HG03565 (cell line): ENCODE measurements around the gene DPYSL4.

ENCODE experiments used
- ATAC-seq: cut with Tn5 transposase; IDR thresholded peaks from one replicate; pipeline ENCODE4 v1.9.1; 2021; ENCODE audit warnings: mild to moderate bottlenecking, moderate library complexity; ENCODE audit not compliant: unreplicated experiment

The DPYSL4 gene

DNA sequence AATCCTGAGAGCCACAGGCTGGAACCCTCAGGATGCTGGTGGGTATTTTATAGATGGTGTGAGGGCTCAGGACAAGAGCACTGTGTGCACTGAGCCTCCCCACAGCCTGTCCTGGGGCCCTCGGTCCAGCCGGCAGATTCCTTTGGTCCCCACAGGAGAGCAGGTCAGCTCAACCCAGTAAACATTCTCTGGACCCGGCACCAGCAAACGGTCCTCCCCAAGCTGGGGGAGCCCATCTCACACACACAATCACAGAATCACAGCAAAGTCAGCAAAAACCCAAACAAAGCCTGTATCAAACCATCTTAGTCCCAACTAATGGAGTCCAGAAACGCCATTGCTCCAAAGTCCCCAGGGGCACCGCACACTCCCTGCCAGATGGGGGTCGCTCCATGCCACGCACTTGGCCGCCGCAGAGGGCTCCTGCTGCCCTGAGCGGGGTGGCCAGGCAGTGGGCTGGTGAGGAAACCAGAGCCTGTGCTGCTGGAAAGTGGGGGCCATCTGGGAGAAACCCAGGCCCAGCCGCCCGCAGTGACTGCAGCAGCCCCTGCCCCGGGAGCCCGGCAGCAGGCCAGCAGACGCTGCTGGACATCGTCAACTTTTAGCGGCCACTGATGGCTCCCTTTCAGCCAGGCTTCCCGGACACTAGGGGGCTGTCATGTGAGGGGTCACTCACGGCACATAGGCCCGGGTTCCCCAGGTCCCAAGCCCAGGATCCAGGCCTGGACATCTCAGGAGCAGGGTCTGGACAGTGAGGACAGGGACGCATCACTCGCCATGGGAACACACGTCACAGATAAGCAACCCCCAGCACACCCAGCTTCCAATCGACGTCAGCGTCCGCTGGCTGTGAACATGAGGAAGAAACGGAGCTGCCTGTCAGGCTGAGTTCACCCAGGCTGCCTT, 52.6 kb downstream of the DPYSL4 start:
- ATAC-seq: no peak

DNA sequence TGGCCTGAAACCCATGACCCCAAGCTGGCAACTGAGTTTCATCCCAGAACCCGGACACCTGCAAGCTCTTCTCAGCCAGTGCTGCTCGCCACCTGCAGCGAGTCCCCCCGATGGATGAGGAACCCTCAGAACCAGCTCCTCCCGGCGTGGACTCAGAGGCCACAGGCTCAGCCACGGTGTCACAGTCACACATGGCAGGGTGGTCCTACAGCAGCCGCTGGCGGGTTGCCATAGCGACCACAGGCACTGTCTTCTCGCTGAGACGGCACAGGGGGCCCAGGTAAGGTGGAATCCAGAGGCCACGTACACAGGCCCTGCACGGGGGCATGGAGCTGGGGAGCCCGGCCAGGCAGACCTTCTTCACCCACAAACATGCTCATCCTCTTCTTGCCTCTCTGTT, 53.4 kb downstream of the DPYSL4 start:
- no peak for ATAC-seq

DNA sequence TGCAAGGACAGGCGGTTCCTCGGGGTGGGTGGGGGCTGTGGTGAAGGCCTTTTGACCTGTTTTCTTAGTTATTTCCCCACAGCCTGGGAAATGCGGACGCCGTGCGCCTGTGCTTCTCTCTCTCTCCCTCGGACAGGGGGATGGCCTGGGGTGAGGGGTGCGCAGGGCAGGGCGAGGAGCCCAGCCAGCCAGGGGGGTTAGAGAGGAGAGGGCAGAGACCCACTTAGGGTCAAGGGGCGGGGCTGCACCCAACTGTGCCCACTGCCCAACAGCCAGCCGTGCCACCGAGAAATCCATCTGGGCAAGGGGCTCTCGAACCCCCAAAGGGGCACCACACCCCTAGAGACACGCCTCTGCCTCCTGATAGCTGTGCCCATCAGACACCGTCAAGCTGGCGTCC, 53.8 kb downstream of the DPYSL4 start:
- no peak for ATAC-seq

DNA sequence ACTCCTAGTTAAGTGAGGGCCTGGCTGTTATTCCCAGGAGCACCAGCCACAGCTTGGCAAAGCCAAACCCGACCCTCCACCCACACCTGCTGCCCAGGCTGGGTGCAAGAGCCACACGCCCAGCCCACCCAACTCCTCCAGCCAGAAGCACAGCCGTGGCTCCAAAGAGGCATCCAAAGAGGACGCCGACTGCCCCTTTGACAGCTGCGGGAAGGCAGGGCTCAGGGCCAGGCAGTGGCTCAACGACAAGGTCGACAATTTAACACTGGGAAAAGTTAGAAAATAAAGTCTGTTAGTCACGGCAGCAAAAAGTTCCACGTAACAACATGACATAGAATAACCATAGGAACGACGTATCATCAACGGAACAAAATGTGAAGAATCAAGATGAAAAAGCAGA, 54.3 kb downstream of the DPYSL4 start:
- no peak for ATAC-seq

DNA sequence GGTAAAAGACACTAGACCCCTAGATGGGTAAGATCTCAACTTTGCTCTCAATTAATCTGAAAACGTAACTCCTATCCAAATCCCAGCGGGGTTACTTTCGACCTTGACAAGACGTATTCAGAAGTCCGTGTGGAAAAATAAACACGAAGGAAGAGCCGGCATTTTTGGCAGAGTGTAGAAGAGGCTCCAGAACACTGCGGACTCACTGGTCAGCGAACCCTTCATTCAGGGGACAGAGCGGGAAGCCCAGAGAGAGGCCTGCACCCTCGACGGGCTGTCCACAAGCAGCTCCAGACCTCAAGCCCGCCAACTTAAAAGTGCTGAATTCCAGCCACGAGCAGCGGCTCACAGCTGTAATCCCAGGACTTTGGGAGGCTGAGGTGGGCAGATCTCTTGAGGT, 54.7 kb downstream of the DPYSL4 start:
- ATAC-seq: no peak

DNA sequence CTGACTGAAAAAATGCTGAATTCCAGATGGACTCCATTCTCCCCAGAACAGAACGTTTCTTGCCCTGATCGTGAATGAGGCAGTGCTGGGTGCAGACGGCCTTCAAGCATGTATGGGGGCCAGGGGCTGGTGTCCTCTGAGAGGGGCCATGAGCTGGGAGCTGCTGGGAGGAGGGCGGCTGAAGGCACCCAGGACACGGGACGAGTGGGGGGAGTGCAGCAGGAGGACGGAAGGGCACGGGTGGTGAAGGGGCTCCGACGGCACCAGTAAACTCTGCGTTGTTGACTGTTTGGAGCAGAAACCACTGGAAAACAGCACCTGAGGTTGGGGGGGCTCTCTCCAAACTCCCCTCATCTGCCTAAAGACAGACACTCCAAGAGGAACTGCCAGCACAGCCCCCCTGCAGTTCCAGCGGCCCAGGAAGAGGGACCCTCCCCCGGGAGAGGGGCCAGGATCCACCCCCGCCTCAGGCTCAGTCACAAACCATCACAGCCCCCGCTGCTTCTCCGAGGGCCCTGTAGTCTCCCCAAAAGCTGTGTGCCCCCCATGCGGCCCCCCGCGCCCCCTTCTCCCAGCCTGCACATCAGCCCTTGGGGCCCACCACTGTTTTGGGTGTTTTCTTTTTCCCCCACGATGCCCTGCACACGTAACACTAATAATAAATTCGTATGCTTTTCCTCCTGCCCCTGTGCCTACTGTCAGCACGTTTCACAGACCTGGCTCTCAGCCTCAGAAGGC, 55.5 kb downstream of the DPYSL4 start:
- no peak for ATAC-seq

DNA sequence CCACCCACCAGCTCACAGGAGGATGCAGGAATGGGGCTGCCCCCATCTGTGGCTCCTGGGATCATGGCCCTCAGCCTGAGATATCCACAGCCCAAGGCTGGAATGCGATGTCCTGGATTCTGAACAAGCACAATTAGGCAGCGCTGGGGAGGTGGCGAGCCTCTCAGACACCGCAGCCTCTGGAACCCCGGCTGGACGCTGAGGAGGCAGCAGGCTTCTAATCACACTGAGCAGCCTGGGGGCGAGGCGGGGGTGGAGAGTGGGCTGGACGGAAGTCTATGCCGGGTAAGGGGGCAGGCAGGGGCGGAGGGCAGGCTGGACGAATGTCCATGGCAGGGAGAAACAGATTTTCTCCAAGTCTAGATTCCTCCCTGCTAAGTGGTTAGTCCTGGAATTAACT, 56.4 kb downstream of the DPYSL4 start:
- ATAC-seq: no peak

DNA sequence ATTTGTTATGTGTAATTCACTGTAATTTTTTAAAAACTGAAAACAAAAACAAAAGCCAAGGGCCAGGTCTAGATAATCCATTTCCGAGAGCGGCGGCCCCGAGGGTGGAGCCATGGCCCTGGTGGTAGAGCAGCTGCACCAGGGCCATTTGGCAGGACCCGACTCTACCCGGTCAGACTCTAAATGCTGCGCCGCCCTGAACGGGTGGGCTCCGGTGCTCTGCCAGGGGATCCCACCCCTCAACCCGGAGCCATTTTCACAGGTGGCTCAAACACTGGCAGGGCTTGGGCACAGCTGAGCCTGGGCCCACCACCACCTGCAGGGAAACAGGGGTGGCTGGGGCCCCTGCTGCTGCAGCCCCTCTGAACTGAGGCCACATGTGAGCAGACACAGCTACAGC, 56.9 kb downstream of the DPYSL4 start:
- ATAC-seq: no peak

DNA sequence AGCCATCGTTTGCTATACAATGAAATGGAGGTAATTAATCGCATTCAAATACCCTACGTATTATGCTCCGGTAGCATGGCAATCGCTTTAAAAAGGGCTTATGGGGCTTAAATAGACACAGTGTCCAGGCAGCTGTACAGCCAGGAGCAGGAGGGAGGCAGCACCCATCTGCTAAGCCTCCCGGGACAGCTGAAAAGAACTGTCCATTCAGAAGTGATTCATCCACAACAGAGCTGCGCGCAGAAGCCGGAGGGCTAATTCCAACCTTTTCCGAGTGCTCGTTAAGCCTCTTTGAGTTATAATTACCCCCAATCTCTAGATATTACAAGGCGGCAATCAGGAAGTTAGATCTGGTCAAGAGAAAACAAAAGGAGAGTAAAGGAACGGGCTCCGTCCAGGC, 58.3 kb downstream of the DPYSL4 start:
- ATAC-seq: no peak

DNA sequence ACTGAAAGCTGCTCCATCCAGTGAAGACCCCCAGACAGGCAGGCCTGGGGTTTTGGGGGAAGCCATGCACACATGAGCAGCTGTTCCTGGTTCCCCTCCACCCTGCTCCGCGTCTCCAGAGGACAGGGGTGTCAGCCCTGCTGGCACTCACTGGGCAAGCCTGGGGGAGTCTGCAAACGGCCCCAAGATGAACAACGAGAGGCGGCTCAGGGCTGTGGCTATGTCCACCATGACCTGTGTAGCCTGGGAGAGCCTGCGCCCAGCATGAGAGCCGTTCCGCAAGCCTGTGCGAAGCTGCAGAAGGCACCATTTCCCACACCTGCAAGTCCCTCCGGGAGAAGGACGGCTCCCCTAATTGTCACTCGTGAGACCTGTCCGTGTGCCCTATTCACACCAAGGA, 59.5 kb downstream of the DPYSL4 start:
- no peak for ATAC-seq

DNA sequence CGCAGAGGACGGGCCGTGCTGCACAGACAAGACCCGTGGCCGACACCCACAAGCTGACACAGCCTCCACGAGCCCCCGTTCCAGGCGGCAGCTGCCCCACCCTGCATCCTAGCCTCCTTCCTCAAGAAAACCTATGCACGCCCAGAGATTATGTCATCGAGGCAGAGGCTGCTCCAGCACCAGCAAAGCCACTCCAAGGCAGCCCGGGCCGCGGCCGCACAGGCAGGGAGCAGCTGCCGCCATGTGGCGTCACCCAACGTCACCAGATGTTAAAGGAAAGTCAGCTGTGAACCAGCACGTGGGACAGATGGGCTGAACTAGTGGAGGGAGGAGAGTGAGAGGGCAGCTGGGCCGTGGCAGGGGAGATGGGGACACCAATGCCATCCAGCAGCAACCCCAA, 61.2 kb downstream of the DPYSL4 start:
- ATAC-seq: no peak

DNA sequence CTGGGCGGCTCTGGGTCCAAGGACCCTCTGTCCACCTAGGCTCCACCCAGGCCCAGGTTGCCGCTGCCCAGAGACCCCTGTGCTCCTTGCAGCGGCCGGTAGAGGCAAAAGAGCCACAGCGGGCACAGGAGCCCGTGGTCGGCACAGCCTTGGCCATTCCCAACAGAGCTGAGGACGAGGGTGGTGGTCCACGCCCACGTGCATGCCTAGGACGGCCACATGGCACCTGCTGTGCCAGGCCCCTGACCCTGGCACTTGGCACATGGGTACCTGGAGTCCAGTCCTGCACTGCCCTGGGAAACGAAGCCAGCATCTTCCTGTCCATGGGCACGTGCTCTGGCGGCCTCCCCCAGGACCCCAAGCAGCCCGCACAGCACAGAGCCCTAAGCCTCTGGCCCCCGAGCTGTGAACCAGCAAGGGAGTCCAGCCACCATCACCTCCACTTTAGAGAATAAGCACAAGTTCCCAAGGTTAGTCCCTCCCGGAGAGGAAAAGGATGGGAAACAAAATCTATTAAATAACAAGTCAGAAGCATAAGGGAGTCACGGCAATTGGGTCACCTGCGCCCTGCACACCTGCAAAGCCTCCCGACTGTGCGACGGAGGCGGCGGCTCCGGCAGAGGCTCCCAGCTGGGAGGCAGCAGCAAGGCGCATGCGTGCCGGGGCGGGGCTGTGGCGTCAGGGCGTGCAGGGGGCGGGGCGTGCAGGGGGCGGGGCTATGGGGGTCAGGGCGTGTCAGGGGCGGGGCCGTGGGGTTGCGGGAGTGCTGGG, 61.9 kb downstream of the DPYSL4 start:
- no peak for ATAC-seq

DNA sequence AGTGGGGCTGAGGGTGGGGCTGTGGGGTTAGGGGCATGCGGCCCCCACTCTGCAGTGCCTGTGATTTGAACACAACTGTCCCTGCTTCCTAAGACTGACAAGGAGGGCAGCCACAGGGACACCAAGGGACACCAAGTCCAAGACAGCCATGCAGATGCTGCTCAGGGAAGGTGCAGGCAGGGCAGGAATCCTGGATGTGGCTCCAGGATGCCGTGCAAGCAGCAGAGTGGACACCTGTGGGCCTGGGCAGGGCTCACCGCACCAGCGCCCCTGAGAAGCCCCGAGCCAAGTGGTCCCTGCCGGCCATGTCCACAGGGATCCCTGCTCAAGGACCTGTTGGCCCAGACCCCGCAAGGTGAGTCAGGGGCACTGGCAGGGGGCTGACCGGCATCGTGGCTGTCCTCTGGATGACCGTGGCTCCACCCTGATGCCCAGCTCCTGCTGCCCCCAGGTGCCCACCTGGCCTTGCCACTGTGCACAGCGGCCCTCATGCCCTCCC, 62.5 kb downstream of the DPYSL4 start:
- no peak for ATAC-seq

DNA sequence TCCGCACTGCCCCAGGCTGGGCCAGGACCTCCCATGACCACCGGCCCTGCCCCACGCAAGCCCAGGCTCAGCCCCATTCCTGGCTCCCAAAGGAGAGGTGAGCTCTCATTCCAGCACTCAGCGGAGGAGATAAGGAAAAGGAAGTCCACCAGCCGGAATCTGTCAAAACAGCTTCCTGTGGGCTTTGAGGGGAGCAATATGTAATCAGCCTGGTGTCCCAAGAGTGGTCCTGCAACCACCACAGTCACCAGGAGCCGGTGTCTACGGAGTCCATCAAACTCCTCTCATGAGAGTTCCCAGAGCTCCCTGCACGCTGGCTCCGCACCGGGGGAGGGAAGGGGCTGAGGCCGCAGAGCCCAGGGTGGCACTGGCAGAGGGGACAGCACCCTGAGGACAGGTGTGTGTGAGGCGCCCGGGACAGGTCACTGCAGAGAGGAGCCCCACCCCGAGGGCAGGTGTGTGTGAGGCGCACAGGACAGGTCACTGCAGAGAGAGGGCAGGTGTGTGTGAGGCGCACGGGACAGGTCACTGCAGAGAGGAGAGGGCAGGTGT, 63.2 kb downstream of the DPYSL4 start:
- ATAC-seq: no peak

DNA sequence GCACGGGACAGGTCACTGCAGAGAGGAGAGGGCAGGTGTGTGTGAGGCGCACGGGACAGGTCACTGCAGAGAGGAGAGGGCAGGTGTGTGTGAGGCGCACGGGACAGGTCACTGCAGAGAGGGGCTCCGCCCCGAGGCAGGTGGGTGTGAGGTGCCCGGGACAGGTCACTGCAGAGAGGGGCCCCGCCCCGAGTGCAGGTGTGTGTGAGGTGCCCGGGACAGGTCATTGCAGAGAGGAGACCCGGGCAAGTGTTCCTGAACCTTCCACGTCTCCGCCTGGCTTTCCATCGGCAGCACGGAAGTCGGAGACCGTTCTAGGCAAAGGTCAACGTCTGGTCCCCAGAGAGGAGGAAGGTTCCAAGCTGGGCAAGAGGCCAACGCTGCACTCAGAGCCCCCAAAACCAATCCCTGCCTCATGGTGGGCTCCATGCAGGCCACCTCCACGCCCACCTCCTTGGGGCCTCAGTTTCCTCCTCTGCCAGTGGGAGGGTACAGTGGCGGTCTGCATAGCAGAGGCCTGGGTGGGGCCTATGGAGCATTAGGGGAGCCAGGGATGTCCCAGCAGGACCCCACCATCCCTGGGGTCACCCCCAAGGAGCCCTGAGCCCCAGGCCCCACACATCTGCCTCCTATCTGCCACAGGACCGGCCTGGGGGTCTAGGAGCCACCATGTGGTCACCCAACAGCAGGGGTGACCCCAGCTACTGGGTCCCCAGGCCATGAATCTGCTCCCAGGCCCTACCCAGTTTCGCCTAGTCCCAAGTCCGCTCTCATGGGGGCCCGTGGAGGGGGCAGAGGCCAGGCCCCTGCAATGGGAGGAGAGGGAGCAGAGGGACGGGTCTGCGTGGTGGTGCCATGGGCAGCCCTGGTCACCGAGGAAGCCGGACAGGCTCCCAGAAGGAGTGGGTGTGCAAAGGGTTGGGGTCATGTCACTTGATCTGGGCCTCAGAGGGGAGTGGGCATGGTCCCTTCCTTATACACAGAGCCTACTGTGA, 64.0 kb downstream of the DPYSL4 start:
- ATAC-seq: no peak

DNA sequence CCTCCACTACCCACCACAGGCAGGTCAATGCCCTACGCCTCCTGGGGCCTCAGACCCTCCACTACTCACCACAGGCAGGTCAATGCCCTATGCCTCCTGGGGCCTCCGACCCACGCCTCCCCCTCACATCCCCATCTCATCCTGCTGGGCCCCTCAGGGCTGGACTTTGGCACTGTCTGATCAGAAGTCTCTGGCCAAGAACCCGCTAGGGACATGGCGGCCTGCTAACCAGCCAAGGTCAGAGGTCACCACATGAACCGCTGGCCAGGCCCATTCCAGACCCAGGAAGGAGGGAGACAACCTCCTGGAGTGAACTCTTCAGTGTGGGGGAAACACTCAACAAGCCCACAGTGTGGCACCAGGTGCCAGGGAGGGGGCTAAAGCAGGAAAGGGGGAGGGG, 65.2 kb downstream of the DPYSL4 start:
- no peak for ATAC-seq

DNA sequence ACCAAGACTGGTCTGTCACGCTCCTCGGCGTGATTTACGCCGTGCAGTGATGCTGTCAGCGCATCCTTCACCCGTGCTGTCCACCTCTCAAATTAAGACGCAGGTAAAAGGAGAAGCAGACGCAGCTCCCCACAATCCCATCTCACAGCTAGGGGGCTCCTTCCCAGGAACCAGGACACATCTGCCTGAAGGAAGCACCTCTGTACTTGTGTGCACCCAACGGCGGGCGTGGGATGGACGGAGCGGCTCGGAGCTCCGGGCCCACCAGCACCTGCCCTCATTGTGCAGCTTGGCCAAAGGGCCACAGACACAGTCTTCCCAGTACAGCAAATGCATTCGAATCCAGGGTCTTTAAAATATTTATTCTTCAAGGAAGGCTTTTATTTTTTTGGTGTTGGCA, 65.7 kb downstream of the DPYSL4 start:
- ATAC-seq: no peak

DNA sequence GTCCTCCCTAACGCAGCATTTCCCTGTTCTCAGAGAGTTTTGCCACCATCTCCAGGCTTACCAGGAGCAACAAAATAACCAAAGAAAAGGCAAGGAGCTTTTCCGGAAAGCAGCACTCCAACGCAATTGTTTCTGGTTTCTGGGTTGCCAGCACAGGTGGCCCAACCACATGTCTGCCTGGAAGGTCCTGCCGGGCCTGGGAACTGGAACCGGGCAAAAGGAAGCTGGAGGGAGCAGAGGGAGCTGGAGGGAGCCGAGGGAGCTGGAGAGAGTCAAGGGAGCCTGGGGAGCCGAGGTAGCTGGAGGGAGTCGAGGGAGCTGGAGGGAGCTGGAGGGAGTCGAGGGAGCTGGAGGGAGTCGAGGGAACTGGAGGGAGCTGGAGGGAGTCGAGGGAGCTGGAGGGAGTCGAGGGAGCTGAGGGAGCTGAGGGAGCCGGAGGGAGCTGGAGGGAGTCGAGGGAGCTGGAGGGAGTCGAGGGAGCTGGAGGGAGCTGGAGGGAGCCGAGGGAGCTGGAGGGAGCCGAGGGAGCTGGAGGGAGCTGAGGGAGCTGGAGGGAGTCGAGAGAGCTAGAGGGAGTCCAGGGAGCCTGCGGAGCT, 66.4 kb downstream of the DPYSL4 start:
- no peak for ATAC-seq

DNA sequence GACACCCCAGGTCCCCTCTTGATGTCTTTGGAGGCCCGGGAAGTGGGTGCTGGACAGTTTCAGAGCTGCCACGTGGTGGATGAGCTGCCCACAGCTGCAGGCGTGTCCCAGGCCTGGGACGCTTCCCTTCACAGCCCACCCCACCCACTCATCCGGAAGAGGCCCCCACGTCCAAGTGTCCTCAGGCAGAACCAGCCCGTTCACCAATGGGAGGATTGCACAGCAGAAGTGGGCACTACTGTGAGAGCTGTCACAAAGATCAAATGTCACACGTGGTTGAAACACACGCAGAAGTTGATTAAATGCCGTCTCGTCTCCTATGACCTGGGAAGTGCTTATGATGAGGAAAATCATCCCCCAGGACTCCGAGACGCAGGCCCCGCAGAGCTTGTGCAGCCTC, 68.1 kb downstream of the DPYSL4 start:
- ATAC-seq: no peak
